Endothelial cell of umbilical vein (primary cell): Measurements from ENCODE around the gene MYLK. TPM values are rescaled to one million over a fixed set of nuclear protein-coding genes. Genes with fewer than 3 reads are reported as not detected.

Experiments used
- BruUV-seq: library from RNA; stranded (reverse); fragments of 400-500 nt; replicated peaks from 2 replicates; lab custom pipeline; 2021; lab: Mats Ljungman, UMichigan
- CTCF ChIA-PET: fragments of 300-600, 350-600 bp; sonication (Branson Sonifier 250); formaldehyde crosslinking; loops from one replicate; lab custom pipeline; 2021; ENCODE audit warnings: antibody characterized with exemption, inconsistent platforms; lab: Charles Lee
- POLR2A ChIA-PET: fragments of 300-600, 350-600 bp; sonication (Branson Sonifier 250); formaldehyde crosslinking; loops from one replicate; lab custom pipeline; 2021; ENCODE audit warnings: antibody characterized with exemption, inconsistent platforms; lab: Charles Lee
- DNase-seq: peaks from one replicate; pipeline ENCODE4 v3.0.0-alpha.2; 2011; ENCODE audit warnings: low read depth, low spot score
- FAIRE-seq: peaks from 2 replicates; lab custom pipeline; 2011; peaks lifted over from hg19 to GRCh38; lab: Jason Lieb, UNC
- H2AFZ ChIP-seq: 2 replicates; pipeline ENCODE4 v1.6.0; 2012; ENCODE audit warnings: low read depth, low read length, control low read depth, inconsistent platforms
- H3K27ac ChIP-seq: 2 replicates; pipeline ENCODE4 v1.5.1; 2011; ENCODE audit warnings: low read depth, mild to moderate bottlenecking, control low read depth, low read length, moderate library complexity; ENCODE audit not compliant: insufficient read depth
- H3K27me3 ChIP-seq, 2 experiments: 2 replicates each; pipeline versions ENCODE4 v1.6.0 to v1.6.1; 2011; ENCODE audit warnings: low read length in 2 of 2, mixed read lengths in 1 of 2; ENCODE audit not compliant: control insufficient read depth in 2 of 2, insufficient read depth in 2 of 2
- H3K36me3 ChIP-seq, 2 experiments: 2 replicates in 1 of 2; 3 replicates in 1 of 2; pipeline ENCODE4 v1.5.1; 2011; ENCODE audit warnings: low read length in 2 of 2, mild to moderate bottlenecking in 1 of 2, moderate library complexity in 1 of 2; ENCODE audit not compliant: control insufficient read depth in 2 of 2, insufficient read depth in 2 of 2; ENCODE audit errors: extremely low read depth in 1 of 2
- H3K4me1 ChIP-seq: 3 replicates; pipeline ENCODE4 v1.5.1; 2011; ENCODE audit warnings: mild to moderate bottlenecking, low read length; ENCODE audit not compliant: control insufficient read depth, insufficient read depth; ENCODE audit errors: extremely low read depth
- H3K4me2 ChIP-seq: 2 replicates; pipeline ENCODE4 v1.6.1; 2011; ENCODE audit warnings: low read length, control low read depth, mixed read lengths; ENCODE audit not compliant: insufficient read depth
- H3K4me3 ChIP-seq, 3 experiments: fragments of 200-600 bp in 1 of 3; sonication (generic), shearing (Covaris generic) in 1 of 3; replicated peaks in 1 of 3; 2 replicates each; pipeline ENCODE4 v1.5.1; 2011 to 2016; ENCODE audit warnings: control low read depth in 3 of 3, low read length in 3 of 3, mild to moderate bottlenecking in 2 of 3, inconsistent platforms in 1 of 3, low read depth in 1 of 3, moderate library complexity in 1 of 3; ENCODE audit not compliant: insufficient read depth in 1 of 3
- H3K79me2 ChIP-seq: 2 replicates; pipeline ENCODE4 v1.6.0; 2012; ENCODE audit warnings: low read length, inconsistent platforms; ENCODE audit not compliant: control insufficient read depth, insufficient read depth
- H3K9ac ChIP-seq: replicated peaks from 2 replicates; pipeline ENCODE3; 2011; ENCODE audit warnings: low read length, control low read depth; ENCODE audit not compliant: insufficient read depth; ENCODE audit errors: extremely low read depth
- H3K9me1 ChIP-seq: replicated peaks from 3 replicates; pipeline ENCODE4 v1.6.0; 2011; ENCODE audit warnings: mild to moderate bottlenecking, low read length; ENCODE audit not compliant: control insufficient read depth, insufficient read depth; ENCODE audit errors: extremely low read depth
- H3K9me3 ChIP-seq: replicated peaks from 2 replicates; pipeline ENCODE4 v1.5.1; 2012; ENCODE audit warnings: low read length, inconsistent platforms; ENCODE audit not compliant: control insufficient read depth, insufficient read depth
- H4K20me1 ChIP-seq: replicated peaks from 2 replicates; pipeline ENCODE3; 2011; ENCODE audit warnings: mild to moderate bottlenecking, low read length; ENCODE audit not compliant: control insufficient read depth, insufficient read depth; ENCODE audit errors: extremely low read depth
- JUN ChIP-seq: IDR thresholded peaks from 2 replicates; pipeline ENCODE4 v1.6.1; 2011; ENCODE audit warnings: borderline replicate concordance, low read depth; ENCODE audit not compliant: insufficient read length, insufficient read depth
- POLR2A ChIP-seq: IDR thresholded peaks from 2 replicates; pipeline ENCODE4 v1.6.1; 2012; ENCODE audit warnings: low read depth, mild to moderate bottlenecking, control low read depth, low read length
- dilution Hi-C: fragments of 300-500 bp; cut with MboI; formaldehyde crosslinking; loops from one replicate; pipeline ENCODE4 v1.15.0; 2019; ENCODE audit warnings: low sequenced_read_pairs; ENCODE audit not compliant: extremely low pct_ligation_motif_present
- intact Hi-C: fragments of 100-400 bp; cut with micrococcal nuclease; formaldehyde crosslinking; loops from one replicate; pipeline ENCODE4 v1.10.0; 2022
- polyA plus RNA-seq, 4 experiments: library from polyadenylated mRNA; depleted of rRNA in 3 of 4; stranded (reverse) in 3 of 4; unstranded in 1 of 4; fragments of >200 nt; gene quantifications; 2 replicates each; pipeline versions ENCODE4 v1.2.1 to v1.2.3, GENCODE V29; 2011 to 2012; ENCODE audit warnings: missing spikeins in 1 of 4
- small RNA-seq: library from RNA; depleted of rRNA; stranded (forward); fragments of <200 nt; gene quantifications from one replicate; pipeline ENCODE3, GENCODE V24; 2012; ENCODE audit warnings: low replicate concordance, low read depth; ENCODE audit not compliant: insufficient read depth, insufficient read length
- total RNA-seq: library from RNA; stranded (reverse); gene quantifications from 2 replicates; pipeline ENCODE4 v1.2.3, GENCODE V29; 2021
- TF ChIP-seq, protein P1 (sequence below): IDR thresholded peaks from 2 replicates; pipeline ENCODE4 v1.6.1; 2011; ENCODE audit not compliant: insufficient read depth, insufficient read length

The MYLK gene
- total and polyA plus RNA-seq, 2 donors (not counting 3 experiments of a cell fraction or from before 2014, with no cell fraction given): 10.0 to 22.2 TPM

DNA sequence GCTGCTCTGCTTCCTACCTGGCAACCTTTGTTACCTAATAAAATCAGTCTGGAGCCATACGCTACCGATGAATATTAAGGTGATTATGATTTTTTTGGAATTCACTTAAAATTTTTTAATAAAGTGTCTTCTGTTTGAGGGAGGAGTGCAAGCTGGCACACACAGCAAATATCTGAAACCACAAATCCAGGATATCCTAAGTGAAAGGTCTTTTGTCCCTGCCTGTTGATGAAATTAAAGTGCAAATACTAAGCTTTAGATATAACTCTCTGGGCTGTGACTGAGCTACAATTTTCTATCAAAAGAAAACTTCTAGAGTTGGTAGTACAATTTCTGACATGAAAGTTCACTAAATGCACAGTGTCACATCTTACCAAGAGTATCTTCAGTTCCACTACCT, 322.9 kb downstream of the MYLK start:
- Histone ChIP-seq H4K20me1 (no peaks in the 10 kb centered on the region), H3K36me3 (peaks cover 0 to 2% of the 10 kb centered on the region in 2 experiments), H3K4me3 (no peak overlapping the region), H3K9ac (no peak overlapping the region), H3K79me2 (no peaks in the 10 kb centered on the region), H3K27ac (no peak overlapping the region), H2AFZ (no peak overlapping the region), H3K4me2 (no peak overlapping the region), H3K4me1 (no peaks in the 10 kb centered on the region), H3K27me3 (no peaks in the 10 kb centered on the region), H3K9me1 (no peaks in the 10 kb centered on the region), H3K9me3 (no peaks in the 10 kb centered on the region)
- no peak for FAIRE-seq
- ChIA-PET CTCF (interaction anchor here (1.8 to 8.0 kb wide), 6 partner anchors 14 to 275 kb away, joined by 5 to 151 read pairs (median 14); partner anchors contain the start of gene ADCY5), POLR2A (no interaction called here)
- dilution Hi-C loops (no loop called here), intact Hi-C loops (no loop called here)
- TF ChIP-seq, protein P1, sequence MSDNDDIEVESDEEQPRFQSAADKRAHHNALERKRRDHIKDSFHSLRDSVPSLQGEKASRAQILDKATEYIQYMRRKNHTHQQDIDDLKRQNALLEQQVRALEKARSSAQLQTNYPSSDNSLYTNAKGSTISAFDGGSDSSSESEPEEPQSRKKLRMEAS: no peak
- TF ChIP-seq JUN: no peak
- no peak for TF ChIP-seq POLR2A
- no TSS peak for BruUV-seq
- no peak for DNase-seq

Small RNA genes within 50 kb of the gene (small RNA-seq; reads per million reads assigned to genes)
- not detected for gene RF00392

Other genes with a start within 250 kb of the MYLK start
- 46.3 and 47.5 TPM in 2 replicates for gene CCDC14, start 76.9 kb upstream of the MYLK start, total RNA-seq
- gene CCDC14, start 76.9 kb upstream of the MYLK start, polyA plus RNA-seq: 51.7 and 55.3 TPM in 2 replicates
- gene ROPN1, start 107.8 kb upstream of the MYLK start, total RNA-seq: not detected in 2 replicates
- not detected in 2 replicates for gene ROPN1, start 107.8 kb upstream of the MYLK start, polyA plus RNA-seq
- gene KALRN, start 149.0 kb upstream of the MYLK start, total RNA-seq: 16.2 and 19.6 TPM in 2 replicates
- gene KALRN, start 149.0 kb upstream of the MYLK start, polyA plus RNA-seq: 5.8 and 6.5 TPM in 2 replicates